AG10803 (cell line): ENCODE results near the gene KLHDC4.
A peak's percentile ranks its signal among the peaks of the same experiment; 100 is the strongest.

ENCODE experiments used
- DNase-seq: peaks from one replicate; pipeline ENCODE4 v3.0.0; 2010; ENCODE audit warnings: low read depth
- H3K4me3 ChIP-seq: 2 replicates; pipeline ENCODE4 v1.5.1; 2011; ENCODE audit warnings: mild to moderate bottlenecking, low read length, control low read depth
- CTCF ChIP-seq: conservative IDR thresholded peaks from 2 replicates; pipeline ENCODE4 v1.5.1; 2011; ENCODE audit warnings: mild to moderate bottlenecking, low read length, control low read depth, inconsistent platforms

KLHDC4 gene

GRCh38 chr16:87806261-87806640, 40.5 kb upstream of the KLHDC4 start:
- peak; percentile 58 for DNase-seq
- TF ChIP-seq CTCF, result no peak
- H3K4me3 ChIP-seq, result peak overlapping the region; percentile 65

- TF ChIP-seq CTCF, result no peak
- H3K4me3 ChIP-seq, result no peak overlapping the region
- DNase-seq, result no peak
Measured at GRCh38 chr16:87803385-87803784, 37.6 kb upstream of the KLHDC4 start.

DNA sequence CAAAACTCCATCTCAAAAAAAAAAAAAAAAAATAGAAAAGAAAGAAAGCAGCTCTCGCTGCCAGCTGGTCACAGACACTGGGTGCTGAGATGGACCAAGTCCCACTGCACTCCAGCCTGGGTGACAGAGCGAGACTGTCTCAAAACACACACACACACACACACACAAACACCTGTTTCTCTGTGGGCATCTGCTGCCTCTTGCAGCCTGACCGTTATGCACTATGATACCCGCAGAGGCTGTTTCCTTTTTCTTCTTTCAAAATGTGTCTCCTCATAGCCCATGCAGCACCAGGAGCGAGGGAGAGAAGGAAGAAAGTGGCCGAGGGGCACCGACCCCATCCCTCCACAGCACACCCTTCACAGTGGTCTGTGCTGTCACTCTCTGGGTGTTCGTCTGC, 36.9 kb upstream of the KLHDC4 start:
- no peak for TF ChIP-seq CTCF
- H3K4me3 ChIP-seq, result no peak overlapping the region
- DNase-seq, result no peak

DNA sequence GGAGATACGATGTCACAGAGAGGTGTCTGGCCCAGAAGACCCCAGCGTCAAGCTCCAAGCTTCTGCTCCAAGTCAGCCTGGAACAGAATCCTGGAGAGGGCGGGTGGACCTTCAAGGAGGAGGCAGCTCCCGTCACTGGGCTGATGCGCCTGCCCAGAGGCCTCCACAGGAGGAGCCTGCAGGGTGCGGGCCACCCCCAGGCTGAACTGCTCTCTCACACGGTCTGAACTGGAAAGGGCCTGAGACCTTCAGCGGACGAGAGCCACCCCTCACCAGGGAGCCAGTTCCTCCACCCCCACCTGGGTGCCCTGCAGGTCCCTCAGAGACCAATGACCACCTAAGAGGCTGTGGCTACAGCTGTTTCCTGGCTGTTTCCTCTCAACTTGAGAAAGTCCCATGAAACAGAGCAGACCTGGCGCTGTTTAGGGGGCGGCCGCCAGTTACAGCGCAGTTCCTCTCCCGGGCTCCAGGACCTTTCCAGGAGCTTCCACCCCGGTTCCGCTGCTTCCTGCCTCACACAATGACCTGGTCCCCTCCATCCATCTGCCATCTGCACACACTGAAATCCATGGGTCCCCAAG, 36.0 kb upstream of the KLHDC4 start:
- TF ChIP-seq CTCF, result no peak
- H3K4me3 ChIP-seq, result no peak overlapping the region
- DNase-seq, result no peak

DNA sequence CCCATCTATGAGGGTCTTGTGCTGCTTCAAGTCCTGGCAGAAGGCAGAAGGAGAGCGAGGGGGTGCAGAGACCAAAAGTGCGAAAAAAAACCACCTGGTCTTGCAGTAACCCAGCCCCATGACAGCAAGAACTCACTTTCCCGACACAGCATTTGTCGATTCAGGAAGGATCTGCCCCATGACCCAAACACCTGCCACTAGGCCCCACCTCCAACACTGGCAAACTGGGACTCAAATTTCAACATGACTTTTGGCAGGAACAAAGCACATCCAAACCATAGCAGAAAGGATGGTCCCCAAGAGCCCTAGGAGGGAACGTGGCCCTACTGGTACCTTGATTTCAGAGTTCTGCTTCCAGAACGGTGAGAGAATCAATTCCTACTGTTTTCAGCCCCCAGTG, 34.7 kb upstream of the KLHDC4 start:
- H3K4me3 ChIP-seq, result no peak overlapping the region
- no peak for TF ChIP-seq CTCF
- no peak for DNase-seq

- H3K4me3 ChIP-seq, result no peak overlapping the region
- DNase-seq, result no peak
- no peak for TF ChIP-seq CTCF
Measured at GRCh38 chr16:87795336-87795735, 29.6 kb upstream of the KLHDC4 start.

GRCh38 chr16:87794485-87795078, 28.8 kb upstream of the KLHDC4 start:
- TF ChIP-seq CTCF, result no peak
- no peak overlapping the region for H3K4me3 ChIP-seq
- DNase-seq, result no peak
